ENCODE results near the gene AKAP9.

- TF ChIP-seq CTCF (IDR thresholded peaks at IDR 0.05), result no peak
- no peak for TF ChIP-seq POLR2AphosphoS5 (IDR thresholded peaks at IDR 0.05; ENCODE audit: insufficient read depth in 1 of 2, low read depth in 1 of 2)
These were observed 16.6 kb downstream of the AKAP9 start for GRCh38 chr7:91957232-91957631.
